IMR-90 (cell line): ENCODE data around the gene PTGES3L. TPM values are rescaled to one million over a fixed set of nuclear protein-coding genes. Genes with fewer than 3 reads are reported as not detected.

ENCODE experiments used
- ATAC-seq: fragments of 200-7000 bp; cut with Tn5 transposase; 2 replicates; pipeline ENCODE4 v1.9.1; 2020; ENCODE audit warnings: low read depth, mild to moderate bottlenecking, moderate library complexity
- BruUV-seq: library from RNA; stranded (reverse); fragments of 400-500 nt; replicated peaks from 2 replicates; lab custom pipeline; 2021; lab: Mats Ljungman, UMichigan
- CTCF ChIA-PET: fragments of 300-600 bp; formaldehyde crosslinking; extraction: SDS; loops from one replicate; lab custom pipeline; 2021; ENCODE audit warnings: antibody characterized with exemption; lab: Yijun Ruan, JAX
- POLR2A ChIA-PET: fragments of 300-600 bp; sonication (Branson Sonifier 250); formaldehyde crosslinking; loops from one replicate; lab custom pipeline; 2022; ENCODE audit warnings: antibody characterized with exemption; ENCODE audit not compliant: unreplicated experiment; lab: Charles Lee
- DNase-seq: peaks from one replicate; pipeline ENCODE4 v3.0.0; 2013
- H2AFZ ChIP-seq: replicated peaks from 2 replicates; pipeline ENCODE3; 2013; ENCODE audit warnings: low read length, mild to moderate bottlenecking; ENCODE audit not compliant: poor library complexity
- H2AK5ac ChIP-seq: 2 replicates; pipeline ENCODE4 v1.6.1; 2013; ENCODE audit warnings: low read depth, low read length, inconsistent platforms
- H2AK9ac ChIP-seq: replicated peaks from 2 replicates; pipeline ENCODE3; 2013; ENCODE audit warnings: mild to moderate bottlenecking, low read depth, low read length, moderate library complexity; ENCODE audit not compliant: poor library complexity
- H2BK120ac ChIP-seq: 2 replicates; pipeline ENCODE4 v1.6.1; 2013; ENCODE audit warnings: low read depth, low read length, inconsistent platforms
- H2BK15ac ChIP-seq: 3 replicates; pipeline ENCODE4 v1.6.1; 2013; ENCODE audit warnings: low read depth, low read length, inconsistent platforms
- H2BK20ac ChIP-seq: 2 replicates; pipeline ENCODE4 v1.6.1; 2013; ENCODE audit warnings: low read depth, mild to moderate bottlenecking, inconsistent platforms, low read length, moderate library complexity
- H2BK5ac ChIP-seq: 2 replicates; pipeline ENCODE4 v1.6.1; 2013; ENCODE audit warnings: mild to moderate bottlenecking, low read depth, low read length, inconsistent platforms; ENCODE audit not compliant: poor library complexity, severe bottlenecking
- H3K14ac ChIP-seq: replicated peaks from 2 replicates; pipeline ENCODE4 v1.6.1; 2013; ENCODE audit warnings: low read depth, low read length, inconsistent platforms
- H3K18ac ChIP-seq: 2 replicates; pipeline ENCODE4 v1.6.1; 2013; ENCODE audit warnings: low read depth, low read length, control low read depth
- H3K23ac ChIP-seq: 2 replicates; pipeline ENCODE4 v1.6.1; 2013; ENCODE audit warnings: low read depth, low read length, inconsistent platforms
- H3K27ac ChIP-seq: 2 replicates; pipeline ENCODE4 v1.5.1; 2013; ENCODE audit warnings: mild to moderate bottlenecking, control low read depth, low read length; ENCODE audit not compliant: insufficient read depth
- H3K27me3 ChIP-seq: 2 replicates; pipeline ENCODE4 v1.6.1; 2013; ENCODE audit warnings: low read length; ENCODE audit not compliant: control insufficient read depth, insufficient read depth
- H3K36me3 ChIP-seq: 2 replicates; pipeline ENCODE4 v1.6.1; 2013; ENCODE audit warnings: low read length, mixed read lengths; ENCODE audit not compliant: control insufficient read depth, insufficient read depth
- H3K4ac ChIP-seq: 2 replicates; pipeline ENCODE4 v1.6.1; 2013; ENCODE audit warnings: low read depth, low read length, inconsistent platforms
- H3K4me1 ChIP-seq: 2 replicates; pipeline ENCODE4 v1.6.1; 2013; ENCODE audit warnings: low read length, mixed read lengths; ENCODE audit not compliant: control insufficient read depth, insufficient read depth
- H3K4me2 ChIP-seq: 2 replicates; pipeline ENCODE4 v1.6.1; 2013; ENCODE audit warnings: low read depth, mild to moderate bottlenecking, control low read depth, low read length, moderate library complexity
- H3K4me3 ChIP-seq: 2 replicates; pipeline ENCODE4 v1.5.1; 2013; ENCODE audit warnings: low read depth, mild to moderate bottlenecking, control low read depth, low read length, moderate library complexity; ENCODE audit not compliant: insufficient read depth
- H3K56ac ChIP-seq: 2 replicates; pipeline ENCODE4 v1.6.1; 2013; ENCODE audit warnings: low read length, inconsistent platforms; ENCODE audit not compliant: insufficient read depth; ENCODE audit errors: extremely low read depth
- H3K79me1 ChIP-seq, 2 experiments: 2 replicates each; pipeline ENCODE4 v1.6.1; 2013; ENCODE audit warnings: low read length in 2 of 2, inconsistent platforms in 1 of 2, low read depth in 1 of 2
- H3K9ac ChIP-seq: 2 replicates; pipeline ENCODE4 v1.6.1; 2013; ENCODE audit warnings: low read depth, low read length, control low read depth
- H3K9me1 ChIP-seq: 2 replicates; pipeline ENCODE4 v1.6.1; 2013; ENCODE audit warnings: low read length, inconsistent platforms; ENCODE audit not compliant: insufficient read depth
- H3K9me3 ChIP-seq: 2 replicates; pipeline ENCODE4 v1.6.1; 2013; ENCODE audit warnings: low read length; ENCODE audit not compliant: control insufficient read depth, insufficient read depth
- H4K20me1 ChIP-seq: 2 replicates; pipeline ENCODE4 v1.6.1; 2013; ENCODE audit warnings: low read length, inconsistent platforms; ENCODE audit not compliant: insufficient read depth
- H4K5ac ChIP-seq: 2 replicates; pipeline ENCODE4 v1.6.1; 2013; ENCODE audit warnings: mild to moderate bottlenecking, low read depth, low read length, control low read depth
- H4K8ac ChIP-seq, 2 experiments: 2 replicates each; pipeline ENCODE4 v1.6.1; 2013; ENCODE audit warnings: low read depth in 2 of 2, low read length in 2 of 2, control low read depth in 1 of 2, inconsistent platforms in 1 of 2
- H4K91ac ChIP-seq: 2 replicates; pipeline ENCODE4 v1.6.1; 2013; ENCODE audit warnings: low read depth, low read length, inconsistent platforms; ENCODE audit not compliant: insufficient read depth
- BHLHE40 ChIP-seq: fragments of 150-350 bp; IDR thresholded peaks from 2 replicates; pipeline ENCODE4 v1.6.1; 2016; ENCODE audit warnings: mild to moderate bottlenecking, low read depth, low read length
- FOS ChIP-seq: fragments of 150-350 bp; IDR thresholded peaks from 2 replicates; pipeline ENCODE4 v1.6.1; 2016; ENCODE audit warnings: low read depth, low read length
- MXI1 ChIP-seq: IDR thresholded peaks from 2 replicates; pipeline ENCODE4 v1.6.1; 2012; ENCODE audit warnings: low read depth, mild to moderate bottlenecking, low read length, moderate library complexity, borderline replicate concordance
- POLR2A ChIP-seq: IDR thresholded peaks from 2 replicates; pipeline ENCODE4 v1.6.1; 2012; ENCODE audit warnings: mild to moderate bottlenecking, low read depth, low read length
- RAD21 ChIP-seq: IDR thresholded peaks from 2 replicates; pipeline ENCODE4 v1.6.1; 2012; ENCODE audit warnings: low read length, improper control_type of control experiment
- WGBS, 2 experiments: methylation state at CpG; one replicate each; pipeline versions ENCODE4 v1.1.5 to v1.1.7; 2013; ENCODE audit warnings: missing lambda C conversion rate in 2 of 2; ENCODE audit not compliant: insufficient read length in 1 of 2; ENCODE audit errors: extremely low coverage in 2 of 2; 5-methylcytosine and 5-hydroxymethylcytosine counted together
- dilution Hi-C: fragments of 300-500 bp; cut with HindIII; formaldehyde crosslinking; loops from one replicate; pipeline ENCODE4 v1.14.3; 2018; ENCODE audit warnings: low sequenced_read_pairs; ENCODE audit not compliant: unreplicated experiment
- in situ Hi-C: fragments of 300-500 bp; cut with MboI; formaldehyde crosslinking; loops from 3 replicates; pipeline ENCODE4 v1.14.3; 2019; ENCODE audit warnings: low sequenced_read_pairs, inconsistent platforms, mixed read lengths
- intact Hi-C: fragments of 100-400 bp; cut with micrococcal nuclease; formaldehyde crosslinking; loops from 2 replicates; pipeline ENCODE4 v1.10.0; 2022
- polyA plus RNA-seq, 3 experiments: library from polyadenylated mRNA; depleted of rRNA; stranded (reverse); fragments of >200 nt; gene quantifications; 2 replicates each; pipeline ENCODE4 v1.2.3, GENCODE V29; 2012; ENCODE audit warnings: low replicate concordance in 1 of 3
- total RNA-seq: library from RNA; depleted of rRNA; stranded (reverse); fragments of >200 nt; gene quantifications from 2 replicates; pipeline ENCODE4 v1.2.3, GENCODE V29; 2012

PTGES3L gene
- total and polyA plus RNA-seq, 2 of the 4 experiments (the other 2 are of a cell fraction), result 1.4 to 2.4 TPM

DNA sequence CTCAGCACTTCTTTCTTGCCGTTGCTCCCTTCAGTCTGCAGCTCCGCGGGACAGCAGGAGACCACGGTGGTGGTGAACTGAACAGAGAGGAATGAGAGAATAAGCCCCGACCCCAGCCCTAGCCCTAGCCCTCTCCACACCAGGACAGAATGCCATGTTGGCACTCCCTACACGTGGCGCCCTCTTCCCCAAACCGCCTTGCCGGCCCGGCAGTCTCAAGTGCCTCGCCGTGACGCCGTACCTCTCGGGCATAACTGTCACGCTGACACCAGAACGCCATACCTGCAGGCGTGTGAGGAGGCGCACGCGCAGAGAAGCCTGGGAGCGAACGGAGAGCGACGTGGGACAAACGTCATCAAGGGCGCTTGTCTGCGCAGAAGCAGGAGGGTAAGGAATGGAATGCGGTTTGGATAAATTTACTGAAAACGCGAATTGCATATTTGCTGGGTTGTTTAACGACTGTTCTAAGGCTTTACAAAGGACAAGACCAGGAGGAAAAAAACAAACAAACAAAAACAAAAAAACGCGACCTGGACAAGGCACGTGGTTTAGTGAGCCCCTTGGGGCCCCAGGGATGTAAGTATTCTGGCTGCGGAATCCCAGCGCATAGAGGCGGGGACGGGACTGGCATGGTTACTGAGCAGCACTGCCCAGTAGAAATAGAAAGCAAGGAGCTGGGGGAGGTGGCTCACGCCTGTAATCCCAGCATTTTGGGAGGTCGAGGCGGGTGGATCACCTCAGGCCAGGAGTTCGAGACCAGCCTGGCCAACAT, 15.5 kb downstream of the PTGES3L start, which contains the start of gene AARSD1:
AARSD1 (minus strand) TSS at position 294 of the 772 bp plus-strand sequence; CDS start at position 280, 14 bp downstream.
- Histone ChIP-seq H3K4me1 (peaks cover 4% of the 10 kb centered on the region), H3K9ac (peak within 1 kb of the TSS; percentile 91), H3K79me1 (peaks cover 18 to 36% of the 10 kb centered on the region in 2 experiments), H4K8ac (peak within 1 kb of the TSS; percentile 66 to 93), H2BK120ac (peak within 1 kb of the TSS; percentile 58), H3K27me3 (no peaks in the 10 kb centered on the region), H2BK5ac (peak within 1 kb of the TSS; percentile 67), H3K27ac (peak within 1 kb of the TSS; percentile 81), H2BK15ac (peak within 1 kb of the TSS; percentile 1; the same call in 1 of the 3 replicates), H3K36me3 (peaks cover 15% of the 10 kb centered on the region), H2AK5ac (peak within 1 kb of the TSS; percentile 76), H2AFZ (peak within 1 kb of the TSS; percentile 94), H3K9me1 (no peaks in the 10 kb centered on the region), H3K14ac (peak within 1 kb of the TSS; percentile 83), H4K20me1 (no peaks in the 10 kb centered on the region), H2AK9ac (peak within 1 kb of the TSS; percentile 84), H4K91ac (peak within 1 kb of the TSS; percentile 77), H4K5ac (peak within 1 kb of the TSS; percentile 86), H3K56ac (peak within 1 kb of the TSS; percentile 75), H3K9me3 (no peaks in the 10 kb centered on the region), H2BK20ac (no peak within 1 kb of the TSS; the same call in 1 of the 2 replicates), H3K4me2 (peak within 1 kb of the TSS; percentile 79), H3K4ac (peak within 1 kb of the TSS; percentile 84), H3K23ac (peak within 1 kb of the TSS; percentile 52), H3K4me3 (peak within 1 kb of the TSS; percentile 74), H3K18ac (peak within 1 kb of the TSS; percentile 49)
- ATAC-seq (peak; percentile 97), DNase-seq (peak; percentile 95)
- dilution Hi-C loops (no loop called here), intact Hi-C loops (no loop called here), in situ Hi-C loops (loop anchor here (25.0 kb wide), 1 partner anchor 98 kb away; no protein-coding TSS in a partner anchor)
- ChIA-PET POLR2A (no interaction called here), CTCF (no interaction called here)
- 2% methylated on average over 9 of the region's 43 CpGs; no CpG with 5 or more reads in 1 of the 2 experiments for WGBS, 2 experiments
- BruUV-seq, result no TSS peak
- TF ChIP-seq FOS, result no peak
- TF ChIP-seq POLR2A, result peak; percentile 80
- TF ChIP-seq RAD21, result peak; percentile 1; the same call in 1 of the 2 replicates
- peak; percentile 79 for TF ChIP-seq MXI1
- 0 out of 2 replicates have a peak, but pooled peaks have one; percentile 24 for TF ChIP-seq BHLHE40
